ENCODE data around the gene SLC43A1.

Gene SLC43A1

GRCh38 chr11:57479911-57480310, 35.6 kb downstream of the SLC43A1 start:
- no peak for DNase-seq (ENCODE audit: low read depth in 2 of 2)

- DNase-seq (ENCODE audit: low read depth in 2 of 2) = no peak
These were observed 36.4 kb downstream of the SLC43A1 start for GRCh38 chr11:57479021-57479663.

- no peak for DNase-seq (ENCODE audit: low read depth in 2 of 2)
These were observed 37.9 kb downstream of the SLC43A1 start for GRCh38 chr11:57477507-57478189.

GRCh38 chr11:57476757-57477506, 38.6 kb downstream of the SLC43A1 start:
- DNase-seq (ENCODE audit: low read depth in 2 of 2) = no peak

GRCh38 chr11:57476047-57476756, 39.3 kb downstream of the SLC43A1 start:
- DNase-seq (ENCODE audit: low read depth in 2 of 2) = no peak

GRCh38 chr11:57475671-57476046, 39.8 kb downstream of the SLC43A1 start:
- DNase-seq (ENCODE audit: low read depth in 2 of 2) = no peak

- DNase-seq (ENCODE audit: low read depth in 2 of 2) = no peak
These were observed 40.3 kb downstream of the SLC43A1 start for GRCh38 chr11:57475191-57475590.

GRCh38 chr11:57474803-57475115, 40.7 kb downstream of the SLC43A1 start:
- DNase-seq (ENCODE audit: low read depth in 2 of 2) = no peak

- DNase-seq (ENCODE audit: low read depth in 2 of 2) = no peak
These were observed 41.3 kb downstream of the SLC43A1 start for GRCh38 chr11:57474017-57474802.

- DNase-seq (ENCODE audit: low read depth in 2 of 2) = no peak
These were observed 42.1 kb downstream of the SLC43A1 start for GRCh38 chr11:57473285-57473841.

GRCh38 chr11:57471496-57471895, 44.0 kb downstream of the SLC43A1 start:
- DNase-seq (ENCODE audit: low read depth in 2 of 2) = no peak

- no peak for DNase-seq (ENCODE audit: low read depth in 2 of 2)
These were observed 46.2 kb downstream of the SLC43A1 start for GRCh38 chr11:57469268-57469667.

GRCh38 chr11:57468276-57468675, 47.2 kb downstream of the SLC43A1 start:
- no peak for DNase-seq (ENCODE audit: low read depth in 2 of 2)

- DNase-seq (ENCODE audit: low read depth in 2 of 2) = no peak
These were observed 47.9 kb downstream of the SLC43A1 start for GRCh38 chr11:57467508-57468157.

GRCh38 chr11:57466680-57467079, 48.8 kb downstream of the SLC43A1 start:
- DNase-seq (ENCODE audit: low read depth in 2 of 2) = no peak

- no peak for DNase-seq (ENCODE audit: low read depth in 2 of 2)
These were observed 50.8 kb downstream of the SLC43A1 start for GRCh38 chr11:57464539-57465181.

GRCh38 chr11:57463671-57464538, 51.6 kb downstream of the SLC43A1 start:
- DNase-seq (ENCODE audit: low read depth in 2 of 2) = no peak

GRCh38 chr11:57462597-57462996, 52.9 kb downstream of the SLC43A1 start:
- no peak for DNase-seq (ENCODE audit: low read depth in 2 of 2)

- DNase-seq (ENCODE audit: low read depth in 2 of 2) = no peak
These were observed 53.5 kb downstream of the SLC43A1 start for GRCh38 chr11:57461841-57462489.

Measured in stimulated activated CD4-positive, alpha-beta T cell treated with anti-CD3 and anti-CD28 coated beads, Interleukin-12 subunit alpha, Interleukin-12 subunit beta, amount 100 ng/mL, for 24 hours (primary cell).